Fibroblast of villous mesenchyme (primary cell): ENCODE data around the gene NUBP2. TPM values are rescaled to one million over a fixed set of nuclear protein-coding genes. Genes with fewer than 3 reads are reported as not detected.

Source experiments
- DNase-seq: peaks from one replicate; pipeline ENCODE4 v3.0.0-alpha.2; 2010; ENCODE audit warnings: low read depth
- H3K4me3 ChIP-seq: 2 replicates; pipeline ENCODE4 v1.5.1; 2011; ENCODE audit warnings: low read depth, mild to moderate bottlenecking, low read length
- CTCF ChIP-seq: IDR thresholded peaks from 2 replicates; pipeline ENCODE4 v1.5.1; 2012; ENCODE audit warnings: low read depth, mild to moderate bottlenecking, low read length; ENCODE audit not compliant: insufficient read depth
- total RNA-seq: library from RNA; depleted of rRNA; stranded (reverse); fragments of >200 nt; gene quantifications from 2 replicates; pipeline ENCODE4 v1.2.3, GENCODE V29; 2012

Gene NUBP2
- total RNA-seq, 1 donor = 54.8 TPM

GRCh38 chr16:1759511-1759910 is 23.2 kb upstream of the NUBP2 start:
- no peak overlapping the region for H3K4me3 ChIP-seq
- no peak for TF ChIP-seq CTCF
- DNase-seq = no peak

GRCh38 chr16:1760911-1761310 is 21.8 kb upstream of the NUBP2 start:
- DNase-seq = no peak
- no peak overlapping the region for H3K4me3 ChIP-seq
- no peak for TF ChIP-seq CTCF

- no peak for TF ChIP-seq CTCF
- DNase-seq = no peak
- H3K4me3 ChIP-seq = no peak overlapping the region
Measured at GRCh38 chr16:1761751-1762150, 21.0 kb upstream of the NUBP2 start.

GRCh38 chr16:1762196-1762878 is 20.4 kb upstream of the NUBP2 start:
- H3K4me3 ChIP-seq = no peak overlapping the region
- TF ChIP-seq CTCF = no peak
- no peak for DNase-seq

GRCh38 chr16:1762879-1763520 is 19.8 kb upstream of the NUBP2 start:
- TF ChIP-seq CTCF = no peak
- no peak for DNase-seq
- no peak overlapping the region for H3K4me3 ChIP-seq

GRCh38 chr16:1763521-1764511 is 18.9 kb upstream of the NUBP2 start:
- H3K4me3 ChIP-seq = no peak overlapping the region
- DNase-seq = peak; percentile 12
- peak; percentile 38 for TF ChIP-seq CTCF
